Measurements from ENCODE around the gene MYL7.

GRCh38 chr7:44172803-44173424 lies 31.8 kb upstream of the MYL7 start:
- TF ChIP-seq CTCF (IDR thresholded peaks at IDR 0.05) (no peak), POLR2A (IDR thresholded peaks at IDR 0.05) (no peak), EP300 (IDR thresholded peaks at IDR 0.05) (no peak), POLR2AphosphoS5 (IDR thresholded peaks at IDR 0.05) (no peak)

Data from gastroesophageal sphincter (tissue), 3 donors.